ENCODE measurements around the gene HBEGF. TPM values are rescaled to one million over a fixed set of nuclear protein-coding genes. Genes with fewer than 3 reads are reported as not detected.

The HBEGF gene
- total and polyA plus RNA-seq, 2 experiments from 2014 or later: 2.2 to 2.9 TPM

DNA sequence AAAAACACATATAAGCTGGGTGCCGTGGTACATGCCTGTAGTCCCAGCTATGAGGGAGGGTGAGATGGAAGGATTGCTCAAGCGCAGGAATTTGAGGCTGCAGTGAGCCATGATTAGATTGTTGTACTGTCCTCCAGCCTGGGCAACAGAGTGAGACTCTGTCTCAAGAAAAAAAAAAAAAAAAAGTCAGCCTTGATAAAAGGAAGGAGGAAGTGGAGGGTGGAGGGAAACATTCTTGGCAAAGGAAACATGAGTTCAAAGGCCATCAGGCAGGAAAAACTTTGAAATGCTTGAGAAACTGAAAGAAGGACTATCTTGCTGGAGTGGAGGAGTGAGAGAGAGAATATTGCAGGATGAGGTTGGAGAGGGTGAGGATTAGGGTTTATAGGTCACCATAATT, 36.9 kb upstream of the HBEGF start:
- H3K27me3 Mint-ChIP-seq (ENCODE audit: insufficient read depth, low read depth, poor library complexity): peaks cover 5% of the 10 kb centered on the region
- Histone ChIP-seq H3K36me3 (ENCODE audit: insufficient read depth) (no peaks in the 10 kb centered on the region), H4K20me1 (replicated peaks; ENCODE audit: insufficient read depth) (no peaks in the 10 kb centered on the region; the same call in 1 of the 2 replicates), H3K4me3 (no peak overlapping the region), H3K79me2 (replicated peaks; ENCODE audit: insufficient read depth) (no peaks in the 10 kb centered on the region), H3K4me1 (ENCODE audit: insufficient read depth) (no peaks in the 10 kb centered on the region), H3K4me2 (no peak overlapping the region), H3K27me3 (ENCODE audit: insufficient read depth) (no peaks in the 10 kb centered on the region), H3F3A (replicated peaks; ENCODE audit: low read depth) (no peaks in the 10 kb centered on the region), H3K9me2 (ENCODE audit: insufficient read depth) (no peaks in the 10 kb centered on the region), H2AFZ (no peak overlapping the region), H3K27ac (ENCODE audit: low read depth) (no peak overlapping the region)
- H3K4me1 Mint-ChIP-seq: no peaks in the 10 kb centered on the region
- H3K9me3 Mint-ChIP-seq: no peaks in the 10 kb centered on the region
- DNase-seq (ENCODE audit: low spot score): no peak
- TF ChIP-seq, protein P1, sequence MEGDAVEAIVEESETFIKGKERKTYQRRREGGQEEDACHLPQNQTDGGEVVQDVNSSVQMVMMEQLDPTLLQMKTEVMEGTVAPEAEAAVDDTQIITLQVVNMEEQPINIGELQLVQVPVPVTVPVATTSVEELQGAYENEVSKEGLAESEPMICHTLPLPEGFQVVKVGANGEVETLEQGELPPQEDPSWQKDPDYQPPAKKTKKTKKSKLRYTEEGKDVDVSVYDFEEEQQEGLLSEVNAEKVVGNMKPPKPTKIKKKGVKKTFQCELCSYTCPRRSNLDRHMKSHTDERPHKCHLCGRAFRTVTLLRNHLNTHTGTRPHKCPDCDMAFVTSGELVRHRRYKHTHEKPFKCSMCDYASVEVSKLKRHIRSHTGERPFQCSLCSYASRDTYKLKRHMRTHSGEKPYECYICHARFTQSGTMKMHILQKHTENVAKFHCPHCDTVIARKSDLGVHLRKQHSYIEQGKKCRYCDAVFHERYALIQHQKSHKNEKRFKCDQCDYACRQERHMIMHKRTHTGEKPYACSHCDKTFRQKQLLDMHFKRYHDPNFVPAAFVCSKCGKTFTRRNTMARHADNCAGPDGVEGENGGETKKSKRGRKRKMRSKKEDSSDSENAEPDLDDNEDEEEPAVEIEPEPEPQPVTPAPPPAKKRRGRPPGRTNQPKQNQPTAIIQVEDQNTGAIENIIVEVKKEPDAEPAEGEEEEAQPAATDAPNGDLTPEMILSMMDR (conservative IDR thresholded peaks at IDR 0.05; ENCODE audit: low read depth in 2 of 2): no peak
- TF ChIP-seq NANOG (IDR thresholded peaks at IDR 0.05; ENCODE audit: borderline replicate concordance) (no peak), ZNF114 (CRISPR knock-in tag; IDR thresholded peaks at IDR 0.05) (no peak), STAT1 (IDR thresholded peaks at IDR 0.05; ENCODE audit: unreplicated experiment) (no peak), JUNB (IDR thresholded peaks at IDR 0.05; ENCODE audit: unreplicated experiment) (no peak), EZH2 (IDR thresholded peaks at IDR 0.05; ENCODE audit: low read depth, unreplicated experiment) (no peak), POLR2AphosphoS5 (IDR thresholded peaks at IDR 0.05; ENCODE audit: low read depth) (no peak), CREB1 (CRISPR knock-in tag; IDR thresholded peaks at IDR 0.05; ENCODE audit: low read depth) (no peak), ZNF331 (CRISPR knock-in tag; IDR thresholded peaks at IDR 0.05; ENCODE audit: low read depth) (no peak), EZH2phosphoT487 (IDR thresholded peaks at IDR 0.05; ENCODE audit: unreplicated experiment) (no peak)
- TF ChIP-seq, protein P2, sequence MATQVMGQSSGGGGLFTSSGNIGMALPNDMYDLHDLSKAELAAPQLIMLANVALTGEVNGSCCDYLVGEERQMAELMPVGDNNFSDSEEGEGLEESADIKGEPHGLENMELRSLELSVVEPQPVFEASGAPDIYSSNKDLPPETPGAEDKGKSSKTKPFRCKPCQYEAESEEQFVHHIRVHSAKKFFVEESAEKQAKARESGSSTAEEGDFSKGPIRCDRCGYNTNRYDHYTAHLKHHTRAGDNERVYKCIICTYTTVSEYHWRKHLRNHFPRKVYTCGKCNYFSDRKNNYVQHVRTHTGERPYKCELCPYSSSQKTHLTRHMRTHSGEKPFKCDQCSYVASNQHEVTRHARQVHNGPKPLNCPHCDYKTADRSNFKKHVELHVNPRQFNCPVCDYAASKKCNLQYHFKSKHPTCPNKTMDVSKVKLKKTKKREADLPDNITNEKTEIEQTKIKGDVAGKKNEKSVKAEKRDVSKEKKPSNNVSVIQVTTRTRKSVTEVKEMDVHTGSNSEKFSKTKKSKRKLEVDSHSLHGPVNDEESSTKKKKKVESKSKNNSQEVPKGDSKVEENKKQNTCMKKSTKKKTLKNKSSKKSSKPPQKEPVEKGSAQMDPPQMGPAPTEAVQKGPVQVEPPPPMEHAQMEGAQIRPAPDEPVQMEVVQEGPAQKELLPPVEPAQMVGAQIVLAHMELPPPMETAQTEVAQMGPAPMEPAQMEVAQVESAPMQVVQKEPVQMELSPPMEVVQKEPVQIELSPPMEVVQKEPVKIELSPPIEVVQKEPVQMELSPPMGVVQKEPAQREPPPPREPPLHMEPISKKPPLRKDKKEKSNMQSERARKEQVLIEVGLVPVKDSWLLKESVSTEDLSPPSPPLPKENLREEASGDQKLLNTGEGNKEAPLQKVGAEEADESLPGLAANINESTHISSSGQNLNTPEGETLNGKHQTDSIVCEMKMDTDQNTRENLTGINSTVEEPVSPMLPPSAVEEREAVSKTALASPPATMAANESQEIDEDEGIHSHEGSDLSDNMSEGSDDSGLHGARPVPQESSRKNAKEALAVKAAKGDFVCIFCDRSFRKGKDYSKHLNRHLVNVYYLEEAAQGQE (IDR thresholded peaks at IDR 0.05; ENCODE audit: unreplicated experiment): no peak
- TF ChIP-seq, protein P3, sequence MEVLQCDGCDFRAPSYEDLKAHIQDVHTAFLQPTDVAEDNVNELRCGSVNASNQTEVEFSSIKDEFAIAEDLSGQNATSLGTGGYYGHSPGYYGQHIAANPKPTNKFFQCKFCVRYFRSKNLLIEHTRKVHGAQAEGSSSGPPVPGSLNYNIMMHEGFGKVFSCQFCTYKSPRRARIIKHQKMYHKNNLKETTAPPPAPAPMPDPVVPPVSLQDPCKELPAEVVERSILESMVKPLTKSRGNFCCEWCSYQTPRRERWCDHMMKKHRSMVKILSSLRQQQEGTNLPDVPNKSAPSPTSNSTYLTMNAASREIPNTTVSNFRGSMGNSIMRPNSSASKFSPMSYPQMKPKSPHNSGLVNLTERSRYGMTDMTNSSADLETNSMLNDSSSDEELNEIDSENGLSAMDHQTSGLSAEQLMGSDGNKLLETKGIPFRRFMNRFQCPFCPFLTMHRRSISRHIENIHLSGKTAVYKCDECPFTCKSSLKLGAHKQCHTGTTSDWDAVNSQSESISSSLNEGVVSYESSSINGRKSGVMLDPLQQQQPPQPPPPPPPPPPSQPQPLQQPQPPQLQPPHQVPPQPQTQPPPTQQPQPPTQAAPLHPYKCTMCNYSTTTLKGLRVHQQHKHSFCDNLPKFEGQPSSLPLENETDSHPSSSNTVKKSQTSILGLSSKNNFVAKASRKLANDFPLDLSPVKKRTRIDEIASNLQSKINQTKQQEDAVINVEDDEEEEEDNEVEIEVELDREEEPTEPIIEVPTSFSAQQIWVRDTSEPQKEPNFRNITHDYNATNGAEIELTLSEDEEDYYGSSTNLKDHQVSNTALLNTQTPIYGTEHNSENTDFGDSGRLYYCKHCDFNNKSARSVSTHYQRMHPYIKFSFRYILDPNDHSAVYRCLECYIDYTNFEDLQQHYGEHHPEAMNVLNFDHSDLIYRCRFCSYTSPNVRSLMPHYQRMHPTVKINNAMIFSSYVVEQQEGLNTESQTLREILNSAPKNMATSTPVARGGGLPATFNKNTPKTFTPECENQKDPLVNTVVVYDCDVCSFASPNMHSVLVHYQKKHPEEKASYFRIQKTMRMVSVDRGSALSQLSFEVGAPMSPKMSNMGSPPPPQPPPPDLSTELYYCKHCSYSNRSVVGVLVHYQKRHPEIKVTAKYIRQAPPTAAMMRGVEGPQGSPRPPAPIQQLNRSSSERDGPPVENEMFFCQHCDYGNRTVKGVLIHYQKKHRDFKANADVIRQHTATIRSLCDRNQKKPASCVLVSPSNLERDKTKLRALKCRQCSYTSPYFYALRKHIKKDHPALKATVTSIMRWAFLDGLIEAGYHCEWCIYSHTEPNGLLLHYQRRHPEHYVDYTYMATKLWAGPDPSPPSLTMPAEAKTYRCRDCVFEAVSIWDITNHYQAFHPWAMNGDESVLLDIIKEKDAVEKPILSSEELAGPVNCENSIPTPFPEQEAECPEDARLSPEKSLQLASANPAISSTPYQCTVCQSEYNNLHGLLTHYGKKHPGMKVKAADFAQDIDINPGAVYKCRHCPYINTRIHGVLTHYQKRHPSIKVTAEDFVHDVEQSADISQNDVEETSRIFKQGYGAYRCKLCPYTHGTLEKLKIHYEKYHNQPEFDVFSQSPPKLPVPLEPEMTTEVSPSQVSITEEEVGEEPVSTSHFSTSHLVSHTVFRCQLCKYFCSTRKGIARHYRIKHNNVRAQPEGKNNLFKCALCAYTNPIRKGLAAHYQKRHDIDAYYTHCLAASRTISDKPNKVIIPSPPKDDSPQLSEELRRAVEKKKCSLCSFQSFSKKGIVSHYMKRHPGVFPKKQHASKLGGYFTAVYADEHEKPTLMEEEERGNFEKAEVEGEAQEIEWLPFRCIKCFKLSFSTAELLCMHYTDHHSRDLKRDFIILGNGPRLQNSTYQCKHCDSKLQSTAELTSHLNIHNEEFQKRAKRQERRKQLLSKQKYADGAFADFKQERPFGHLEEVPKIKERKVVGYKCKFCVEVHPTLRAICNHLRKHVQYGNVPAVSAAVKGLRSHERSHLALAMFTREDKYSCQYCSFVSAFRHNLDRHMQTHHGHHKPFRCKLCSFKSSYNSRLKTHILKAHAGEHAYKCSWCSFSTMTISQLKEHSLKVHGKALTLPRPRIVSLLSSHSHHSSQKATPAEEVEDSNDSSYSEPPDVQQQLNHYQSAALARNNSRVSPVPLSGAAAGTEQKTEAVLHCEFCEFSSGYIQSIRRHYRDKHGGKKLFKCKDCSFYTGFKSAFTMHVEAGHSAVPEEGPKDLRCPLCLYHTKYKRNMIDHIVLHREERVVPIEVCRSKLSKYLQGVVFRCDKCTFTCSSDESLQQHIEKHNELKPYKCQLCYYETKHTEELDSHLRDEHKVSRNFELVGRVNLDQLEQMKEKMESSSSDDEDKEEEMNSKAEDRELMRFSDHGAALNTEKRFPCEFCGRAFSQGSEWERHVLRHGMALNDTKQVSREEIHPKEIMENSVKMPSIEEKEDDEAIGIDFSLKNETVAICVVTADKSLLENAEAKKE (CRISPR knock-in tag; IDR thresholded peaks at IDR 0.05): no peak
- TF ChIP-seq, protein P4, sequence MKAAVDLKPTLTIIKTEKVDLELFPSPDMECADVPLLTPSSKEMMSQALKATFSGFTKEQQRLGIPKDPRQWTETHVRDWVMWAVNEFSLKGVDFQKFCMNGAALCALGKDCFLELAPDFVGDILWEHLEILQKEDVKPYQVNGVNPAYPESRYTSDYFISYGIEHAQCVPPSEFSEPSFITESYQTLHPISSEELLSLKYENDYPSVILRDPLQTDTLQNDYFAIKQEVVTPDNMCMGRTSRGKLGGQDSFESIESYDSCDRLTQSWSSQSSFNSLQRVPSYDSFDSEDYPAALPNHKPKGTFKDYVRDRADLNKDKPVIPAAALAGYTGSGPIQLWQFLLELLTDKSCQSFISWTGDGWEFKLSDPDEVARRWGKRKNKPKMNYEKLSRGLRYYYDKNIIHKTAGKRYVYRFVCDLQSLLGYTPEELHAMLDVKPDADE (IDR thresholded peaks at IDR 0.05): no peak
- ATAC-seq: no peak
- H3K36me3 Mint-ChIP-seq (ENCODE audit: low read depth): no peaks in the 10 kb centered on the region
- H3K4me3 Mint-ChIP-seq: no peak overlapping the region
- no peak overlapping the region for H3K27ac Mint-ChIP-seq

All from GM23338 (cell line).